Left lung (tissue), 10 donors: ENCODE measurements around the gene CCDC73. TPM values are rescaled to one million over a fixed set of nuclear protein-coding genes. Genes with fewer than 3 reads are reported as not detected.
A peak's percentile ranks its signal among the peaks of the same experiment; 100 is the strongest.

Experiments
- ATAC-seq: fragments of 200-7000 bp; cut with Tn5 transposase; one replicate; pipeline ENCODE4 v1.9.1; 2020; ENCODE audit warnings: moderate library complexity
- DNase-seq, 4 donors: peaks; one replicate each; pipeline ENCODE4 v3.0.0-alpha.2; 2013 to 2020
- H3K27ac ChIP-seq, 2 donors: fragments of 200-600 bp; sonication (generic) in 1 of 2; one replicate each; pipeline versions ENCODE4 v1.5.0 to v1.8.0; 2020 to 2021
- H3K27me3 ChIP-seq, 2 donors: fragments of 200-600 bp; sonication (generic) in 1 of 2; one replicate each; pipeline versions ENCODE4 v1.5.0 to v1.8.0; 2020 to 2021
- H3K36me3 ChIP-seq, 2 donors: fragments of 200-600 bp; sonication (generic) in 1 of 2; one replicate each; pipeline versions ENCODE4 v1.5.0 to v1.8.0; 2020 to 2021
- H3K4me1 ChIP-seq, 2 donors: fragments of 200-600 bp; one replicate each; pipeline ENCODE4 v1.8.0; 2021
- H3K4me3 ChIP-seq, 2 donors: fragments of 200-600 bp; sonication (generic) in 1 of 2; one replicate each; pipeline versions ENCODE4 v1.5.0 to v1.8.0; 2020 to 2021; ENCODE audit warnings: mild to moderate bottlenecking in 1 of 2
- H3K9me3 ChIP-seq, 2 donors: fragments of 200-600 bp; sonication (generic) in 1 of 2; one replicate each; pipeline versions ENCODE4 v1.5.0 to v1.8.0; 2020 to 2021
- CTCF ChIP-seq, 2 donors: fragments of 200-600 bp; sonication (generic) in 1 of 2; IDR thresholded peaks; one replicate each; pipeline versions ENCODE4 v1.5.0 to v1.8.0; 2021; ENCODE audit warnings: antibody characterized with exemption in 2 of 2
- intact Hi-C, 2 donors: fragments of 100-400 bp; cut with DNase I; formaldehyde crosslinking; loops; one replicate each; pipeline versions ENCODE4 v1.11.2 to v1.14.2; 2022
- polyA plus RNA-seq, 6 donors: library from polyadenylated mRNA; unstranded; fragments of 120-200 nt; gene quantifications; one replicate each; pipeline ENCODE4 v1.2.1, GENCODE V29; 2013; ENCODE audit not compliant: insufficient read length in 6 of 6
- total RNA-seq, 2 donors: library from RNA; stranded (reverse); fragmentation: NEBNext Ultra II Directional; extraction: Animal tissue kit (Norgen Biotek cat#: 25700); gene quantifications; one replicate each; pipeline ENCODE4 v1.2.1, GENCODE V29; 2021
- donor health status: DM: no; HTN: yes; CAD: no.
- donor health status: DM: no; HTN: no; CAD: no.

Gene CCDC73
- total and polyA plus RNA-seq, 8 donors, result 0.08 to 0.57 (median 0.11) TPM; not detected in 1

- no peaks in the 10 kb centered on the region for H3K9me3 ChIP-seq
- intact Hi-C loops, result no loop called here
- peaks cover 0 to 27% of the 10 kb centered on the region in 2 donors for H3K4me1 ChIP-seq
- TF ChIP-seq CTCF (IDR thresholded peaks at IDR 0.05), result no peak
- H3K27ac ChIP-seq, result peak overlapping the region in 1 of 2 donors; percentile 23
- H3K4me3 ChIP-seq, result no peak overlapping the region
- no peaks in the 10 kb centered on the region for H3K36me3 ChIP-seq
- ATAC-seq (no peak), DNase-seq (no peak)
- H3K27me3 ChIP-seq, result no peaks in the 10 kb centered on the region
Observed at GRCh38 chr11:32821917-32822560, 27.6 kb upstream of the CCDC73 start.

- DNase-seq, result no peak
- H3K4me3 ChIP-seq, result no peak overlapping the region
- TF ChIP-seq CTCF (IDR thresholded peaks at IDR 0.05), result no peak
- no peaks in the 10 kb centered on the region for H3K9me3 ChIP-seq
- ATAC-seq, result no peak
- H3K36me3 ChIP-seq, result no peaks in the 10 kb centered on the region
- no peak overlapping the region for H3K27ac ChIP-seq
- H3K4me1 ChIP-seq, result peaks cover 0 to 27% of the 10 kb centered on the region in 2 donors
- H3K27me3 ChIP-seq, result no peaks in the 10 kb centered on the region
- intact Hi-C loops, result no loop called here
Observed at GRCh38 chr11:32821517-32821916, 27.1 kb upstream of the CCDC73 start.

- Histone ChIP-seq H3K27ac (no peak overlapping the region), H3K36me3 (no peaks in the 10 kb centered on the region), H3K9me3 (no peaks in the 10 kb centered on the region), H3K4me3 (no peak overlapping the region), H3K4me1 (peaks cover 0 to 27% of the 10 kb centered on the region in 2 donors), H3K27me3 (no peaks in the 10 kb centered on the region)
- DNase-seq, result no peak
- ATAC-seq, result no peak
- TF ChIP-seq CTCF (IDR thresholded peaks at IDR 0.05), result no peak
- intact Hi-C loops, result no loop called here
Observed at GRCh38 chr11:32820497-32820896, 26.0 kb upstream of the CCDC73 start.

- H3K4me3 ChIP-seq, result no peak overlapping the region
- peaks cover 0 to 25% of the 10 kb centered on the region in 2 donors for H3K4me1 ChIP-seq
- ATAC-seq, result no peak
- H3K36me3 ChIP-seq, result no peaks in the 10 kb centered on the region
- no peak for DNase-seq
- TF ChIP-seq CTCF (IDR thresholded peaks at IDR 0.05), result no peak
- intact Hi-C loops, result no loop called here
- H3K27me3 ChIP-seq, result no peaks in the 10 kb centered on the region
- no peak overlapping the region for H3K27ac ChIP-seq
- H3K9me3 ChIP-seq, result no peaks in the 10 kb centered on the region
Observed at GRCh38 chr11:32819187-32819586, 24.7 kb upstream of the CCDC73 start.

GRCh38 chr11:32817852-32818183 is 23.4 kb upstream of the CCDC73 start:
- Histone ChIP-seq H3K36me3 (no peaks in the 10 kb centered on the region), H3K9me3 (no peaks in the 10 kb centered on the region), H3K4me3 (no peak overlapping the region), H3K27ac (no peak overlapping the region), H3K4me1 (peaks cover 0 to 11% of the 10 kb centered on the region in 2 donors), H3K27me3 (no peaks in the 10 kb centered on the region)
- intact Hi-C loops, result no loop called here
- DNase-seq, result no peak
- no peak for TF ChIP-seq CTCF (IDR thresholded peaks at IDR 0.05)
- no peak for ATAC-seq
